NOMO-1 (cell line): ENCODE results near the gene CRACR2B.

ENCODE experiments used
- DNase-seq, 2 experiments: peaks; one replicate each; lab custom pipeline; 2025; ENCODE audit not compliant: unreplicated experiment in 2 of 2; lab: John Stamatoyannopoulos, UW

CRACR2B gene

GRCh38 chr11:837189-837989, 9.7 kb downstream of the CRACR2B start:
- DNase-seq, result no peak

GRCh38 chr11:837990-838307, 10.2 kb downstream of the CRACR2B start:
- no peak for DNase-seq

- no peak for DNase-seq
Observed at GRCh38 chr11:838441-839279, 10.9 kb downstream of the CRACR2B start.

GRCh38 chr11:839280-839623, 11.5 kb downstream of the CRACR2B start:
- no peak for DNase-seq

- no peak for DNase-seq
Observed at GRCh38 chr11:839875-840617, 12.3 kb downstream of the CRACR2B start.

- DNase-seq, result no peak
Observed at GRCh38 chr11:841981-842369, 14.3 kb downstream of the CRACR2B start.

- peak; percentile 76 to 87 for DNase-seq
Observed at GRCh38 chr11:842370-843002, 14.8 kb downstream of the CRACR2B start, which contains the start of the genes POLR2L and TSPAN4. Gene POLR2L (minus strand): TSS chr11:842529. CDS start chr11:842508, 21 bp downstream. Gene TSPAN4 (plus strand): TSS chr11:842852. CDS start chr11:850305, 7,453 bp downstream.

- no peak for DNase-seq
Observed at GRCh38 chr11:843086-843734, 15.5 kb downstream of the CRACR2B start.

- no peak for DNase-seq
Observed at GRCh38 chr11:843818-844692, 16.3 kb downstream of the CRACR2B start.

- DNase-seq, result no peak
Observed at GRCh38 chr11:844693-845644, 17.2 kb downstream of the CRACR2B start.

- DNase-seq, result no peak
Observed at GRCh38 chr11:845872-846495, 18.3 kb downstream of the CRACR2B start.

- no peak for DNase-seq
Observed at GRCh38 chr11:846496-847098, 18.9 kb downstream of the CRACR2B start.

GRCh38 chr11:847876-848275, 20.2 kb downstream of the CRACR2B start:
- no peak for DNase-seq

GRCh38 chr11:848380-848931, 20.7 kb downstream of the CRACR2B start:
- DNase-seq, result peak; percentile 9 to 21

- DNase-seq, result no peak
Observed at GRCh38 chr11:849104-849824, 21.5 kb downstream of the CRACR2B start.

GRCh38 chr11:849951-850774, 22.4 kb downstream of the CRACR2B start:
- no peak for DNase-seq
